GM13976 (cell line): ENCODE measurements around the gene MCHR1.
"Not testable (repeated sequence)": the region's sequence is repeated elsewhere in the genome, so short reads cannot be mapped to it uniquely, and the experiment has no call there.

ENCODE experiments used
- DNase-seq: peaks from one replicate; pipeline ENCODE4 v3.0.0; 2012; ENCODE audit warnings: low spot score
- CTCF ChIP-seq: IDR thresholded peaks from 2 replicates; pipeline ENCODE4 v1.5.1; 2012; ENCODE audit warnings: borderline replicate concordance, mild to moderate bottlenecking; ENCODE audit not compliant: insufficient read depth; ENCODE audit errors: extremely low read depth, missing control alignments, control extremely low read depth
- in situ Hi-C: fragments of 300-500 bp; cut with MboI; formaldehyde crosslinking; loops from one replicate; pipeline ENCODE4 v1.12.0; 2022; ENCODE audit warnings: low sequenced_read_pairs, mixed read lengths, inconsistent platforms; ENCODE audit not compliant: unreplicated experiment

MCHR1 gene

GRCh38 chr22:40718250-40719204, 39.2 kb downstream of the MCHR1 start:
- no peak for DNase-seq
- in situ Hi-C loops, result loop anchor here (25.0 kb wide), 1 partner anchor 94 kb away; the partner anchor contains the start of gene SLC25A17
- no peak for TF ChIP-seq CTCF

- in situ Hi-C loops, result loop anchor here (25.0 kb wide), 1 partner anchor 93 kb away; the partner anchor contains the start of gene SLC25A17
- TF ChIP-seq CTCF, result no peak
- DNase-seq, result no peak
Observed at GRCh38 chr22:40719599-40719998, 40.3 kb downstream of the MCHR1 start.

- not testable (repeated sequence) for DNase-seq
- in situ Hi-C loops, result loop anchor here (25.0 kb wide), 1 partner anchor 92 kb away; the partner anchor contains the start of gene SLC25A17
Observed at GRCh38 chr22:40720156-40720537, 40.9 kb downstream of the MCHR1 start.

- in situ Hi-C loops, result loop anchor here (25.0 kb wide), 1 partner anchor 92 kb away; the partner anchor contains the start of gene SLC25A17
- no peak for DNase-seq
- TF ChIP-seq CTCF, result no peak
Observed at GRCh38 chr22:40720538-40721256, 41.4 kb downstream of the MCHR1 start.

- in situ Hi-C loops, result loop anchor here (25.0 kb wide), 1 partner anchor 91 kb away; the partner anchor contains the start of gene SLC25A17
- no peak for DNase-seq
- TF ChIP-seq CTCF, result no peak
Observed at GRCh38 chr22:40721266-40721665, 42.0 kb downstream of the MCHR1 start.

GRCh38 chr22:40723396-40723933, 44.2 kb downstream of the MCHR1 start:
- DNase-seq, result no peak
- in situ Hi-C loops, result loop anchor here (25.0 kb wide), 1 partner anchor 89 kb away; the partner anchor contains the start of gene SLC25A17
- TF ChIP-seq CTCF, result no peak
